Esophagus muscularis mucosa (tissue), 3 donors: ENCODE results near the gene NUP54.

Source experiments
- POLR2A ChIP-seq: fragments of 450-650 bp; IDR thresholded peaks from one replicate; pipeline ENCODE4 v1.6.1; 2017; ENCODE audit warnings: antibody characterized with exemption, moderate library complexity, mild to moderate bottlenecking, low read depth
- POLR2AphosphoS5 ChIP-seq, 2 donors: sonication (generic); formaldehyde crosslinking; IDR thresholded peaks; one replicate each; pipeline ENCODE4 v1.6.1; 2017; ENCODE audit warnings: antibody characterized with exemption in 2 of 2
- TF ChIP-seq, protein P1 (sequence below), 3 experiments: fragments of 200-600 bp in 2 of 3; fragments of 450-650 bp in 1 of 3; sonication (generic) in 2 of 3; IDR thresholded peaks; one replicate each; pipeline ENCODE4 v1.5.1; 2017 to 2019; ENCODE audit warnings: antibody characterized with exemption in 3 of 3, mild to moderate bottlenecking in 2 of 3, moderate library complexity in 1 of 3

DNA sequence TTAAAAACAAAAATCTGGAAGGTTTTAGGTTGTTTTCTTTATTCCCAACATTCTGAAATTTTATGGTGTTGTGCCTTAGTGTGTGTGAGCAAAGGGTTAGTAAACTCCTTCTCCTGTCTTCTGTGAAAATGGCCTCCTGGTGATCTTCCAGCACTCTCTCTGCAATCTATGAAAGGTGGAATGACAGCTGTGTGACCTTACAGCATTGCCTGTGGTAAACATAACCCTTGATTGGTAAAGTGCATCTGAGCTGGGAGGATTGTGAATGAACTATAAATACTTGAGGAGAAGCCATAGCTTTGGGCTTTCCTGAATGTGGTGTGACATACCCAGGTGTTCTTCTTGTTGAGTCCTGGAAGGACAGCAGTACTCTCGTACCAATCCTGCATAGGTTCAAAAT lies 63.7 kb downstream of the NUP54 start:
- TF ChIP-seq, protein P1, sequence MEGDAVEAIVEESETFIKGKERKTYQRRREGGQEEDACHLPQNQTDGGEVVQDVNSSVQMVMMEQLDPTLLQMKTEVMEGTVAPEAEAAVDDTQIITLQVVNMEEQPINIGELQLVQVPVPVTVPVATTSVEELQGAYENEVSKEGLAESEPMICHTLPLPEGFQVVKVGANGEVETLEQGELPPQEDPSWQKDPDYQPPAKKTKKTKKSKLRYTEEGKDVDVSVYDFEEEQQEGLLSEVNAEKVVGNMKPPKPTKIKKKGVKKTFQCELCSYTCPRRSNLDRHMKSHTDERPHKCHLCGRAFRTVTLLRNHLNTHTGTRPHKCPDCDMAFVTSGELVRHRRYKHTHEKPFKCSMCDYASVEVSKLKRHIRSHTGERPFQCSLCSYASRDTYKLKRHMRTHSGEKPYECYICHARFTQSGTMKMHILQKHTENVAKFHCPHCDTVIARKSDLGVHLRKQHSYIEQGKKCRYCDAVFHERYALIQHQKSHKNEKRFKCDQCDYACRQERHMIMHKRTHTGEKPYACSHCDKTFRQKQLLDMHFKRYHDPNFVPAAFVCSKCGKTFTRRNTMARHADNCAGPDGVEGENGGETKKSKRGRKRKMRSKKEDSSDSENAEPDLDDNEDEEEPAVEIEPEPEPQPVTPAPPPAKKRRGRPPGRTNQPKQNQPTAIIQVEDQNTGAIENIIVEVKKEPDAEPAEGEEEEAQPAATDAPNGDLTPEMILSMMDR (IDR thresholded peaks at IDR 0.05), result no peak
- TF ChIP-seq POLR2A (no peak), POLR2AphosphoS5 (IDR thresholded peaks at IDR 0.05) (no peak)
